CD8-positive, alpha-beta memory T cell (primary cell): ENCODE measurements around the gene TMEM120A. TPM values are rescaled to one million over a fixed set of nuclear protein-coding genes. Genes with fewer than 3 reads are reported as not detected.

Experiments used
- polyA plus RNA-seq: library from polyadenylated mRNA; unstranded; fragments of 300-500 nt; fragmentation: Illumina TruSeq; gene quantifications from one replicate; pipeline ENCODE4 v1.2.3, GENCODE V29; 2021
- total RNA-seq, 2 experiments: library from RNA; stranded (reverse); gene quantifications; one replicate each; pipeline ENCODE4 v1.2.3, GENCODE V29; 2021

The TMEM120A gene
- total and polyA plus RNA-seq, 3 experiments from 2014 or later = 30.0 to 41.5 (median 30.6) TPM

Other genes starting within 250 kb of the TMEM120A start
- gene CCL26, start 222.4 kb downstream of the TMEM120A start, total RNA-seq = not detected
- gene CCL26, start 222.4 kb downstream of the TMEM120A start, polyA plus RNA-seq = not detected
- not detected for gene CCL24, start 180.8 kb downstream of the TMEM120A start, total RNA-seq
- not detected for gene CCL24, start 180.8 kb downstream of the TMEM120A start, polyA plus RNA-seq
- gene RHBDD2, start 115.6 kb downstream of the TMEM120A start, total RNA-seq = 10 to 100 TPM; 39.8 to 44.6 TPM
- gene RHBDD2, start 115.6 kb downstream of the TMEM120A start, polyA plus RNA-seq = 108 TPM
- gene POR, start 79.4 kb downstream of the TMEM120A start, total RNA-seq = 10 to 100 TPM; 40.7 to 41.6 TPM
- 61.4 TPM for gene POR, start 79.4 kb downstream of the TMEM120A start, polyA plus RNA-seq
- 10 to 100 TPM; 40.2 to 40.7 TPM for gene STYXL1, start 53.4 kb upstream of the TMEM120A start, total RNA-seq
- gene STYXL1, start 53.4 kb upstream of the TMEM120A start, polyA plus RNA-seq = 60.9 TPM
- gene MDH2, start 53.5 kb upstream of the TMEM120A start, total RNA-seq = 100 to 1,000 TPM; 272 to 282 TPM
- gene MDH2, start 53.5 kb upstream of the TMEM120A start, polyA plus RNA-seq = 171 TPM
- gene SRRM3, start 207.3 kb upstream of the TMEM120A start, total RNA-seq = not detected
- not detected for gene SRRM3, start 207.3 kb upstream of the TMEM120A start, polyA plus RNA-seq